IPS-18c (cell line): ENCODE measurements around the gene OPCML.

Experiments
- H3K4me3 ChIP-seq: 2 replicates; pipeline ENCODE4 v1.7.0; 2013; ENCODE audit warnings: low read depth, mild to moderate bottlenecking, low read length, moderate library complexity; ENCODE audit not compliant: insufficient read depth
- H3K9me3 ChIP-seq: one replicate; pipeline ENCODE4 v1.6.1; 2013; ENCODE audit warnings: mild to moderate bottlenecking, low read length, moderate library complexity; ENCODE audit not compliant: control insufficient read depth, insufficient read depth

The OPCML gene

GRCh38 chr11:133015457-133015856 is 516.8 kb downstream of the OPCML start:
- H3K9me3 ChIP-seq = no peaks in the 10 kb centered on the region
- H3K4me3 ChIP-seq = no peak overlapping the region

GRCh38 chr11:133014337-133014736 is 518.0 kb downstream of the OPCML start:
- Histone ChIP-seq H3K4me3 (no peak overlapping the region), H3K9me3 (no peaks in the 10 kb centered on the region)

GRCh38 chr11:133012803-133013202 is 519.5 kb downstream of the OPCML start:
- Histone ChIP-seq H3K9me3 (no peaks in the 10 kb centered on the region), H3K4me3 (no peak overlapping the region)

GRCh38 chr11:133011604-133012003 is 520.7 kb downstream of the OPCML start:
- H3K9me3 ChIP-seq = no peaks in the 10 kb centered on the region
- H3K4me3 ChIP-seq = no peak overlapping the region

- no peaks in the 10 kb centered on the region for H3K9me3 ChIP-seq
- no peak overlapping the region for H3K4me3 ChIP-seq
Measured at GRCh38 chr11:133007027-133007584, 525.2 kb downstream of the OPCML start.

- no peak overlapping the region for H3K4me3 ChIP-seq
Measured at GRCh38 chr11:133004369-133004768, 527.9 kb downstream of the OPCML start.

GRCh38 chr11:132999516-132999915 is 532.8 kb downstream of the OPCML start:
- Histone ChIP-seq H3K4me3 (no peak overlapping the region), H3K9me3 (no peaks in the 10 kb centered on the region)

More at GRCh38 chr11:133004369-133004768, 527.9 kb downstream of the OPCML start:
- H3K9me3 ChIP-seq = no peaks in the 10 kb centered on the region

- H3K4me3 ChIP-seq = peak overlapping the region; percentile 6; the same call in 1 of the 2 replicates
- no peaks in the 10 kb centered on the region for H3K9me3 ChIP-seq
Measured at GRCh38 chr11:132999031-132999430, 533.3 kb downstream of the OPCML start.

GRCh38 chr11:132997396-132997795 is 534.9 kb downstream of the OPCML start:
- Histone ChIP-seq H3K4me3 (no peak overlapping the region), H3K9me3 (no peaks in the 10 kb centered on the region)

- H3K9me3 ChIP-seq = no peaks in the 10 kb centered on the region
- H3K4me3 ChIP-seq = no peak overlapping the region
Measured at GRCh38 chr11:132994966-132995365, 537.3 kb downstream of the OPCML start.

GRCh38 chr11:132993991-132994502 is 538.3 kb downstream of the OPCML start:
- Histone ChIP-seq H3K4me3 (peak overlapping the region; percentile 38), H3K9me3 (no peaks in the 10 kb centered on the region)

- Histone ChIP-seq H3K9me3 (no peaks in the 10 kb centered on the region), H3K4me3 (no peak overlapping the region)
Measured at GRCh38 chr11:132992838-132993631, 539.3 kb downstream of the OPCML start.

GRCh38 chr11:132988411-132988810 is 543.9 kb downstream of the OPCML start:
- no peak overlapping the region for H3K4me3 ChIP-seq
- H3K9me3 ChIP-seq = no peaks in the 10 kb centered on the region

GRCh38 chr11:132987936-132988335 is 544.4 kb downstream of the OPCML start:
- H3K4me3 ChIP-seq = no peak overlapping the region
- no peaks in the 10 kb centered on the region for H3K9me3 ChIP-seq

- Histone ChIP-seq H3K4me3 (no peak overlapping the region), H3K9me3 (no peaks in the 10 kb centered on the region)
Measured at GRCh38 chr11:132983641-132983978, 548.7 kb downstream of the OPCML start.

- no peak overlapping the region for H3K4me3 ChIP-seq
- H3K9me3 ChIP-seq = no peaks in the 10 kb centered on the region
Measured at GRCh38 chr11:132982772-132983640, 549.3 kb downstream of the OPCML start.

- H3K4me3 ChIP-seq = no peak overlapping the region
- no peaks in the 10 kb centered on the region for H3K9me3 ChIP-seq
Measured at GRCh38 chr11:132981131-132981956, 551.0 kb downstream of the OPCML start.
